ENCODE results near the gene PTGFR.

PTGFR gene

DNA sequence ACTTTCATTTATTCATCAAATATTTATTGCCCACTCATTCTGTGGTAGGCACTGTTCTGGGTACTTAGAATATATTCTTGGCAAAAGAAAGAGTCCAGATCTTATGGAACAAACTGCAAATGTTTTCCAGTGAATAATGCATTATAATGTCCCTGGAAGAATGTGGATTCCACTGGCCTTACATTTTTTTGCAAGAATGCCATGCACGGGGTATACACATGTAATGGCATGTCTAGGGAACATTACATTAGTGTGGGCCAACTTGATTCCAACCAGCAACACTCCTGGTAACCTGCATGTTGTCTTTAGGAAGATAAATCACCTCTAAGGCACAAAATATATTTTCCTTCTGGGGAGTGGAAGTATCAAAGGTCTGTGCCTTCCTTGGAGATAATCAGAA is 96.4 kb downstream of the PTGFR start:
- in situ Hi-C loops (cut with MboI; ENCODE audit: low sequenced_read_pairs) = no loop called here
